Measurements from ENCODE around the gene ABLIM3. TPM values are rescaled to one million over a fixed set of nuclear protein-coding genes. Genes with fewer than 3 reads are reported as not detected.

The ABLIM3 gene
- polyA plus RNA-seq, 1 experiment = 25.7 TPM

GRCh38 chr5:149239917-149240316 is 98.6 kb downstream of the ABLIM3 start:
- H3K36me3 ChIP-seq (ENCODE audit: control insufficient read depth, insufficient read depth, low read length) = no peaks in the 10 kb centered on the region
- no peaks in the 10 kb centered on the region for H3K27me3 ChIP-seq (ENCODE audit: control insufficient read depth, insufficient read depth, low read length)
- no peak for DNase-seq (ENCODE audit: low read depth)
- no peak overlapping the region for H3K4me3 ChIP-seq (ENCODE audit: low read depth, low read length)
- ChIA-PET CTCF (interaction anchor here (1.5 to 1.9 kb wide), 3 partner anchors 10 to 110 kb away, joined by 4 to 6 read pairs (median 5); no protein-coding TSS in a partner anchor), POLR2A (no interaction called here)
- no peak for TF ChIP-seq CTCF (IDR thresholded peaks at IDR 0.05; ENCODE audit: insufficient read depth, low read depth, low read length)

- H3K4me3 ChIP-seq (ENCODE audit: low read depth, low read length) = no peak overlapping the region
- TF ChIP-seq CTCF (IDR thresholded peaks at IDR 0.05; ENCODE audit: insufficient read depth, low read depth, low read length) = no peak
- ChIA-PET POLR2A (no interaction called here), CTCF (interaction anchor here (1.0 to 2.0 kb wide), 7 partner anchors 10 to 274 kb away, joined by 3 to 7 read pairs (median 4); partner anchors contain the start of gene ABLIM3)
- no peaks in the 10 kb centered on the region for H3K27me3 ChIP-seq (ENCODE audit: control insufficient read depth, insufficient read depth, low read length)
- no peaks in the 10 kb centered on the region for H3K36me3 ChIP-seq (ENCODE audit: control insufficient read depth, insufficient read depth, low read length)
- DNase-seq (ENCODE audit: low read depth) = no peak
These were observed 99.2 kb downstream of the ABLIM3 start for GRCh38 chr5:149240354-149240998.

- Histone ChIP-seq H3K36me3 (ENCODE audit: control insufficient read depth, insufficient read depth, low read length) (no peaks in the 10 kb centered on the region), H3K4me3 (ENCODE audit: low read depth, low read length) (no peak overlapping the region), H3K27me3 (ENCODE audit: control insufficient read depth, insufficient read depth, low read length) (no peaks in the 10 kb centered on the region)
- POLR2A ChIA-PET = no interaction called here
- no peak for TF ChIP-seq CTCF (IDR thresholded peaks at IDR 0.05; ENCODE audit: insufficient read depth, low read depth, low read length)
- DNase-seq (ENCODE audit: low read depth) = no peak
- CTCF ChIA-PET = interaction anchor here (0.9 to 2.0 kb wide), 2 partner anchors 101 to 128 kb away, joined by 3 to 7 read pairs; partner anchors contain the start of gene ABLIM3
These were observed 101.0 kb downstream of the ABLIM3 start for GRCh38 chr5:149242339-149242738.

- Histone ChIP-seq H3K4me3 (ENCODE audit: low read depth, low read length) (no peak overlapping the region), H3K27me3 (ENCODE audit: control insufficient read depth, insufficient read depth, low read length) (no peaks in the 10 kb centered on the region), H3K36me3 (ENCODE audit: control insufficient read depth, insufficient read depth, low read length) (no peaks in the 10 kb centered on the region; the same call in 1 of the 2 replicates)
- ChIA-PET POLR2A (no interaction called here), CTCF (interaction anchor here (0.5 to 2.7 kb wide), 3 partner anchors 17 to 227 kb away, joined by 4 to 11 read pairs (median 4); partner anchors contain the start of gene ABLIM3)
- no peak for DNase-seq (ENCODE audit: low read depth)
- TF ChIP-seq CTCF (IDR thresholded peaks at IDR 0.05; ENCODE audit: insufficient read depth, low read depth, low read length) = no peak
These were observed 105.6 kb downstream of the ABLIM3 start for GRCh38 chr5:149246906-149247305.

GRCh38 chr5:149247726-149248125 is 106.4 kb downstream of the ABLIM3 start:
- H3K36me3 ChIP-seq (ENCODE audit: control insufficient read depth, insufficient read depth, low read length) = no peaks in the 10 kb centered on the region; the same call in 1 of the 2 replicates
- ChIA-PET POLR2A (interaction anchor here (0.5 kb wide), 1 partner anchor 453 kb away, joined by 4 read pairs; no protein-coding TSS in a partner anchor), CTCF (interaction anchor here (1.0 to 2.7 kb wide), 3 partner anchors 19 to 517 kb away, joined by 4 to 11 read pairs (median 4); partner anchors contain the start of gene ABLIM3)

More at GRCh38 chr5:149247726-149248125, 106.4 kb downstream of the ABLIM3 start:
- H3K27me3 ChIP-seq (ENCODE audit: control insufficient read depth, insufficient read depth, low read length) = no peaks in the 10 kb centered on the region
- DNase-seq (ENCODE audit: low read depth) = no peak
- no peak for TF ChIP-seq CTCF (IDR thresholded peaks at IDR 0.05; ENCODE audit: insufficient read depth, low read depth, low read length)
- no peak overlapping the region for H3K4me3 ChIP-seq (ENCODE audit: low read depth, low read length)
